Dendritic cell treated with granulocyte-macrophage colony-stimulating factor and Interleukin-4, amounts not matched to agents 40 ng/mL and 50 ng/mL, for 4 days (primary cell): Measurements from ENCODE around the gene OSBPL10.

Source experiments
- H3K27ac Mint-ChIP-seq: one replicate; pipeline ENCODE4 v1.8.0; 2022; ENCODE audit warnings: mild to moderate bottlenecking, mixed read lengths
- H3K27me3 Mint-ChIP-seq: one replicate; pipeline ENCODE4 v1.8.0; 2022; ENCODE audit warnings: mild to moderate bottlenecking, mixed read lengths
- H3K36me3 Mint-ChIP-seq: one replicate; pipeline ENCODE4 v1.8.0; 2022; ENCODE audit warnings: low read depth, mixed read lengths
- H3K4me1 Mint-ChIP-seq: one replicate; pipeline ENCODE4 v1.8.0; 2022; ENCODE audit warnings: low read depth, mixed read lengths
- H3K4me3 Mint-ChIP-seq: one replicate; pipeline ENCODE4 v1.8.0; 2022; ENCODE audit warnings: mild to moderate bottlenecking, moderate library complexity, mixed read lengths
- H3K9me3 Mint-ChIP-seq: one replicate; pipeline ENCODE4 v1.8.0; 2022; ENCODE audit warnings: mixed read lengths
- intact Hi-C: fragments of 100-400 bp; cut with micrococcal nuclease; formaldehyde crosslinking; loops from one replicate; pipeline ENCODE4 v1.15.0; 2022

Gene OSBPL10

DNA sequence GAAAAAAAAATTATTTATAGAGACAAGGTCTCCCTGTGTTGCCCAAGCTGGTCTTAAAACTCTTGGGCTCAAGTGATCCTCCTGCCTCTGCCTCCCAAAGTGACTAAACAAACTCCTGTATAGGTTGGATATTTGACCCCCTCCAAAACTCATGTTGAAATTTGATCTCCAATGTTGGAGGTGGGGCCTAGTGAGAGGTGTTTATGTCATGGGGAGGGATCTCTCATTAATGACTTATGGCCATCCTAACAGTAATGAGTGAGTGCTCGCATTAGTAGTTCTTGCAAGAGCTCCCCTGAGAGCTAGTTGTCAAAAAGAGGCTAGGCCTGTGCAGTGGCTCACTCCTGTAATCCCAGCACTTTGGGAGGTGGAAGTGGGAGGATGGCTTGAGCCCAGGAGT is 307.1 kb downstream of the OSBPL10 start:
- Mint-ChIP-seq H3K36me3 (peaks cover 4% of the 10 kb centered on the region), H3K27ac (no peak overlapping the region), H3K27me3 (peaks cover 4% of the 10 kb centered on the region), H3K4me1 (peaks cover 63% of the 10 kb centered on the region), H3K9me3 (peaks cover 8% of the 10 kb centered on the region), H3K4me3 (no peak overlapping the region)
- intact Hi-C loops = no loop called here

DNA sequence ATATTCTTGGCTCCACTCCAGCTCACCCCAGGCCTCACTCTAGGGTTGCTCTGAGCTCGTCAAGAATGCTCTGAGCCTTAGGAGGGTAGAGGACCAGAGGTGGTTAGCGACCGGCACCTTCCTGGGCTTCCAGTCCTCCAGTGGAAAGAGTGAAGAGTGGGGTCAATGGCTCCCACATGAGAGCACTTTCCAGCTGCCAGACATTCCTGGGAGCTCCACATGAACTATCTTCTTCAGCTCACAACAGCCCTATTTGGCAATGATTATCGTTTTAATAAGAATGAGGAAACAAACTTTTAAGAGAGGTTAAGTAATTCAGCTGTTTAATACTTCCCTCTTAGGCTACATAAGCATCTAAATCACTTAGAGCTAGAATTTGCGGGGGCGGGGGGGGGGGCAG is 309.1 kb downstream of the OSBPL10 start:
- Mint-ChIP-seq H3K9me3 (peaks cover 8% of the 10 kb centered on the region), H3K4me3 (peak overlapping the region; percentile 23), H3K27me3 (peaks cover 4% of the 10 kb centered on the region), H3K27ac (peak overlapping the region; percentile 90), H3K36me3 (peaks cover 4% of the 10 kb centered on the region), H3K4me1 (peaks cover 63% of the 10 kb centered on the region)
- intact Hi-C loops = no loop called here

DNA sequence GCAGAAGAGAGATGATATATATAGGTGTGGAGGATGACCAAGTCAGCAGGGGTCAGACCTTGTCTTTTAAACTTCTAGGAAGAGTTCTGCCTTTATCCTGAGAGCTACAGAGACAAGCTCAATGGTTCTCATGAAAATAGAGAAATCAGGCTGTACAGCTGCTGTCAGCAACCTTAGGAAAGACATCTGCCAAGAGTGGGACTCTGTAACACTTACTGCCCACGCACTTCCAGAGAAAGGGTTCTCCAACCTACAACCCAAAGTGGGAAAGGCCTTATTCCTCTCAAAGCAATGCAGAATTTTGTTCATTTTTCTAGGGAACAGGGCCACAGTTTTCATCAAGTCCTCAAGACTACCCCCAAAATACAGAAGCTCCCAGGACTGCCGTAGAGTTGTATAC is 309.6 kb downstream of the OSBPL10 start:
- Mint-ChIP-seq H3K27ac (peak overlapping the region; percentile 90), H3K9me3 (peaks cover 8% of the 10 kb centered on the region), H3K27me3 (peaks cover 2% of the 10 kb centered on the region), H3K4me1 (peaks cover 65% of the 10 kb centered on the region), H3K36me3 (peaks cover 4% of the 10 kb centered on the region), H3K4me3 (peak overlapping the region; percentile 23)
- intact Hi-C loops = no loop called here

DNA sequence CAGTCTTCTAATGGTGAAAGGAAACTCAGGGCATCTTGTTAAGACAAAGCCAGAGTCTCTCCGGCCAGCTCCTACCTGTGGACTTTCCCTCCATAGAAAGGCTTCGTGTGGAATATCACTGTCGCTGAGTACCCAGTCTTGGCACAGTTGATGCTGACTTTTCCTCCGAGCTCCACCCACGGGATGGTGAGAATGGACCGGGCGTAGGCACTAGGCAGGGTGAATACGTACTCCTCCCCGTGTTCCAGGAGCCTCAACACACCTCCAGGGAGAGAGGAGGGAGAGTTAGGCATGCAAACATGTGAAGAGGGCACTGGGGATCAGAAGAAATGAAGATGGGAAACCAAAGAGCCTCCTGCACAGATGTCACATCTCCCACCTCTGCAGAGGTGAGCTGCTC is 310.3 kb downstream of the OSBPL10 start:
- Mint-ChIP-seq H3K36me3 (peaks cover 4% of the 10 kb centered on the region), H3K9me3 (peaks cover 8% of the 10 kb centered on the region), H3K27ac (peak overlapping the region; percentile 90), H3K4me1 (peaks cover 73% of the 10 kb centered on the region), H3K4me3 (peak overlapping the region; percentile 51), H3K27me3 (peaks cover 3% of the 10 kb centered on the region)
- intact Hi-C loops = no loop called here

DNA sequence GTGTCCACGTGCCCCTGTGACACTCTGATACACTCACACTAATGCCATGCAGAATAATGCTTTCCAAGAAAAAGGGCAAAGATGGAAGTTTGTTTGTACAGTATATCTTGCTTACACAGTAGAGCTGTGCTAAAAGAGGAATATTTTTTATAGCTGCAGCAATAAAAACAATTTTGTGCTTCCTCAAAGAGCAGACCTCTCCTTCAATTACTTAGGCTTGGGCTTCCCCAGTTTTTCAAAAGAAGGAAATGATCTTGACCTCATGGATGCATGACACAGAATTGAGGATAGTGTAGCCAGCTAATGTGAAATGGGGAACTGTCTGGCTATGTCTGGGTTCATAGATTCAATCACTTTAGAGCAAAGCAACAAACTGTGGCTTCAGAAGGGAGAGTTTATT is 310.9 kb downstream of the OSBPL10 start:
- H3K27me3 Mint-ChIP-seq = peaks cover 3% of the 10 kb centered on the region
- intact Hi-C loops = no loop called here
- H3K36me3 Mint-ChIP-seq = peaks cover 4% of the 10 kb centered on the region
- H3K9me3 Mint-ChIP-seq = peaks cover 8% of the 10 kb centered on the region
- peaks cover 78% of the 10 kb centered on the region for H3K4me1 Mint-ChIP-seq
- H3K27ac Mint-ChIP-seq = peak overlapping the region; percentile 90
- no peak overlapping the region for H3K4me3 Mint-ChIP-seq

DNA sequence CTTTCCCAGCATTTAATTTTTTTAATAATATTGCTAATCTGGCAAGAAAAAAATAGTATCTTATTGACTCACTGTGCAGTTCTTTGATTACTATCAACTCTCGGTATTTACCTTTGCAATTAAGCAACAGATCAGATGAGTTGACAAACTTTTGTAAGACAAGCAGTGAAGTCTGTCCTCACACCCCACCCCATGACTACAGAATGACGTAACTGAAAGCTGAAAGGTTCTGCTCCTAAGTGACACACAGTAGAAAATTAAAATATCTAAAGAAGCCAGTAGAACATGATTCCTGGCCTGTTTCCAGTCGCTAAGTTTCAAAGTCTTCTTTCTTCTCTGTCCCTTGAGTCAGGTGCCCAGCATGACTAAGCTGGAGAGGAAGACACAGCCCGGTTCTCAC is 312.8 kb downstream of the OSBPL10 start:
- H3K27ac Mint-ChIP-seq = no peak overlapping the region
- intact Hi-C loops = no loop called here
- H3K27me3 Mint-ChIP-seq = peaks cover 3% of the 10 kb centered on the region
- peaks cover 73% of the 10 kb centered on the region for H3K4me1 Mint-ChIP-seq
- H3K36me3 Mint-ChIP-seq = peaks cover 4% of the 10 kb centered on the region
- H3K4me3 Mint-ChIP-seq = no peak overlapping the region
- H3K9me3 Mint-ChIP-seq = peaks cover 8% of the 10 kb centered on the region

DNA sequence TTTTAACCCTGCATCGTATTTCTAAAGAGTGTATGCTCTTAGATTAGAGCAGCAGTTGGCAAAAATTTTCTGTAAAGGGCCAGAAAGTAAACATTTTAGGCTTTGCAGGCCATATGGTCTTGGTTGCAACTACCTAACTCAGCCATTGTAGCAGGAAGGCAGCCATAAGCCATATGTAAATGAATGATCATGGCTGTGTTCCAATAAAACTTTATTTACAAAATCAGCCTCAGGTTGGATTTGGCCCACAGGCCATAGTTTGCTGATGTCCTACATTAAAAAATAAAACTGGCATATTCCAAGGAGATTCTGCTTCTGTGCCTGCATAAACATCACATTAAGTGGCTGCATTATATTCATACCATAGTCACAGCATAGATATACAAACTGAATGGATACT is 313.5 kb downstream of the OSBPL10 start:
- H3K27me3 Mint-ChIP-seq = peaks cover 4% of the 10 kb centered on the region
- H3K4me3 Mint-ChIP-seq = no peak overlapping the region
- intact Hi-C loops = no loop called here
- H3K36me3 Mint-ChIP-seq = peaks cover 4% of the 10 kb centered on the region
- peaks cover 67% of the 10 kb centered on the region for H3K4me1 Mint-ChIP-seq
- H3K9me3 Mint-ChIP-seq = peaks cover 8% of the 10 kb centered on the region
- no peak overlapping the region for H3K27ac Mint-ChIP-seq

DNA sequence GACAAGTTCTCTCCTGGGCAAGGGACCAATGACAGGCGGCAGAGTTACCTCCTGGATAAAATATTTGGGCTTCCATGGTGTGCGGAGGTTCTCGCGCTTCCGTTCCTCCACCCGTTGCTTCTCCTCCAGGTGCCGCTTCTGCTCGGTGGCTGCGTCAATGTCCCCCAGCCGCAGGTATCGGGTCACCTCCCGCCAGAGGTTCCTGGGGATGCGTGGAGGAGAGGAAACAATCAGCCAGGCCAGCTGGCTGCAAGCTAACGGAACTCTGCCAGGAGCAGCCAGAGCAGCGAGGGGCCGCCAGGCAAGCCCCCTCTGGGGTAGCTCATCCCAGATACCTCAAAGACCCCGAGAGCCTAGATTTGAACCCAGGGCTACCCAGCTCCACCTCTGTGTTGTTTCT is 317.0 kb downstream of the OSBPL10 start:
- no peak overlapping the region for H3K27ac Mint-ChIP-seq
- no peaks in the 10 kb centered on the region for H3K9me3 Mint-ChIP-seq
- H3K36me3 Mint-ChIP-seq = no peaks in the 10 kb centered on the region
- H3K4me3 Mint-ChIP-seq = no peak overlapping the region
- peaks cover 10% of the 10 kb centered on the region for H3K27me3 Mint-ChIP-seq
- intact Hi-C loops = no loop called here
- H3K4me1 Mint-ChIP-seq = peaks cover 43% of the 10 kb centered on the region

DNA sequence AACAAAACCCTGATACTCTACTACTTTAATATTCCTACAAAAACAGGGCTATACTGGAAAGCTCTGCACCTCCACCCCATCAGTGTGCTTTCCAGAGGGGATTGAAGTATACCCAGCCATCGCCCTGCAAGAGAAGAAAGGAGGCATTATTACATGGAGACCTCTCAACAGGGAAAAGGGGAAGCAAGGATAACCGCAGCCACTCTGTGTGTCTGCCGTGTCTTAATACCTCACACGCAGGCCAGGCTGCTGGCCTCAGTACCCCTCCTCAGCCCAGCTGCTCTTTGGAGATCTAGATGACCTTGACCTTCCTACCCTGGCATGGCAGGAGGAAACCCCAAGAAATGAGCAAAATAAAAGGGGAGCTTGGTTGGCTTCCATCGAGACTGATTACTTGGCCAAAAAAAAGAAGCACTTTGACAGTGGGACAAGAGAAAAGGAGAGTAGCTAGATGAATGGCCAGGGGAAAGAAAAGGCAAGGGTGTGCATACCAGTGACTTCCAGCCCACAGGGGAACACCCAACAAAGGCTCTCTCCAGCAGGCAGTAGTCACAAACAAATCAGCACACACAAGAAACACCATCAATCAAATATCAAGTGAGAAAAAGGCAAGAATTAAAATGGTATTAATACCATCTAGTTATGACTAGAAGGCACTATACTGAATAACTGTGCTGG is 318.9 kb downstream of the OSBPL10 start:
- peak overlapping the region; percentile 34 for H3K27ac Mint-ChIP-seq
- peaks cover 10% of the 10 kb centered on the region for H3K27me3 Mint-ChIP-seq
- H3K4me1 Mint-ChIP-seq = peaks cover 31% of the 10 kb centered on the region
- H3K4me3 Mint-ChIP-seq = no peak overlapping the region
- H3K36me3 Mint-ChIP-seq = no peaks in the 10 kb centered on the region
- intact Hi-C loops = no loop called here
- H3K9me3 Mint-ChIP-seq = peaks cover 17% of the 10 kb centered on the region

DNA sequence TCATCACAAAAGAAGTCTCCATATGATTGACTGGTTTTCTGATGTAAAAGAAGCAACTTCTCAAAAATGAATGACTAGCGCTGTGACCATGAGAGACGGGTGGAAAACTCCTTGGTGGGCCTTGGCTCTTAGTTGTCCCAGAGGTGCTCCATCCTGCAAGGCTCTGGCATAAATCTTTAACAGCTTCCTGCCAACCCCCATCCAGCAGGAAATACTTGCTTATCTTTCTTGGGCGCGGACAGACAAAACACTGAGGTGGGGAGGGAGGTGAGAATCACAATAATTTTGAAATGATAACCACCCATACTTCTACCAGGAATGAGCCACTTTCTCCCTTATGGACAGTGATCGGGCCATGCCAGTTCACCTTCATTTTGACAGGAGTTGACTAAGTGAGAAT is 319.8 kb downstream of the OSBPL10 start:
- Mint-ChIP-seq H3K36me3 (no peaks in the 10 kb centered on the region), H3K27me3 (peaks cover 10% of the 10 kb centered on the region), H3K9me3 (peaks cover 26% of the 10 kb centered on the region), H3K4me3 (no peak overlapping the region), H3K4me1 (peaks cover 26% of the 10 kb centered on the region), H3K27ac (no peak overlapping the region)
- intact Hi-C loops = no loop called here

DNA sequence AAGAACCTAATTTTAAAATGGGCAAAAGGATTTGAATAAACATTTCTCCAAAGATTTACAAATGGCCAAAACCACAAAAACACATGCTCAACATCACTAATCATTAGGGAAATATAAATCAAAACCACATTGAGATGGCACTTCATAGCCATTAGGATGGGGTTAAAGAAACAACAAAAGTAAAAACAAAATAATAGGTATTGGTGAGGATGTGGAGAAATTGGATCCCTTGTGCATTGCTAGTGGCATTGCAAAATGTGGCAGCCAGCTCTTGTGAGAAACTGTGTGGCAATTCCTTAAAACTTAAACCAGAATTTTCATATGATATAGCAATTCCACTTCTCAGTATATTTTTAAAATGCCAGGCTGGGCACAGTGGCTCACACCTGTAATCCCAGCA is 321.8 kb downstream of the OSBPL10 start:
- intact Hi-C loops = no loop called here
- peaks cover 10% of the 10 kb centered on the region for H3K4me1 Mint-ChIP-seq
- H3K27me3 Mint-ChIP-seq = peaks cover 8% of the 10 kb centered on the region
- H3K9me3 Mint-ChIP-seq = peaks cover 46% of the 10 kb centered on the region
- no peaks in the 10 kb centered on the region for H3K36me3 Mint-ChIP-seq
- no peak overlapping the region for H3K27ac Mint-ChIP-seq
- H3K4me3 Mint-ChIP-seq = no peak overlapping the region

DNA sequence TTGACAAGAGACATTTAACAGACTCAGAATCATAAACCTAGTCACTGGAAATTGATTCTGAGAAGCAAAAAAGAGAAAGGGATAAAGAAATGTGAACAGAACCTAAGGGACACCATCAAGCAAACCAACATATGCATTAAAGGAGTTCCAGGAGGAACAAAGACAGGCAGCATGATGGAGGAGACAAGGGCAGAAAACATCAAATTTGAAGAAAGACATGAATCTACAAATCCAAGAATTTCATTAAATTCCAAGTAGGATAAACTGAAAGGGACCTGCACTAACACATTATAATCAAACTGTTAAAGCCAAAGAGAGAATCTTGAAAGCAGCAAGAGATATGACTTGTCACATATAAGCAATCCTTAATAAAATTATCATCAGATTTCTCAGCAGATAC is 326.1 kb downstream of the OSBPL10 start:
- intact Hi-C loops = no loop called here
- Mint-ChIP-seq H3K36me3 (peaks cover 4% of the 10 kb centered on the region), H3K4me3 (no peak overlapping the region), H3K27ac (no peak overlapping the region), H3K4me1 (no peaks in the 10 kb centered on the region), H3K27me3 (no peaks in the 10 kb centered on the region), H3K9me3 (peaks cover 89% of the 10 kb centered on the region)

DNA sequence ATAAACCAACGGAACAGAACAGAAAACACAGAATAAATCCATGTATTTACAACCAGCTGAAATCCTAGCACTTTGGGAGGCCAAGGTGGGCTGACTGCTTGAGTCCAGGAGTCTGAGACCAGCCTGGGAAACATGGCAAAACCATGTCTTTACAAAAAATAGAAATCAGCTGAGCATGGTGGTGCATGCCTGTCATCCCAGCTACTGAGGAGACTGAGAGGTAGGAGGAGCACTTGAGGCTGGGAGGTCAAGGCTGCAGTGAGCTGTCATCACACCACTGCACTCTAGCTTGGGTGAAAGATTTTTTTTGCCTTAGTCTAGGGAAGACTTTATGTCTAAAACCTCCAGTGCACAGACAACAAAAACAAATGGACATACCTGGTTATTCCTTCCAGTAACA is 327.6 kb downstream of the OSBPL10 start:
- Mint-ChIP-seq H3K9me3 (peaks cover 100% of the 10 kb centered on the region), H3K4me3 (no peak overlapping the region), H3K27ac (no peak overlapping the region), H3K36me3 (peaks cover 14% of the 10 kb centered on the region), H3K4me1 (no peaks in the 10 kb centered on the region), H3K27me3 (no peaks in the 10 kb centered on the region)
- intact Hi-C loops = no loop called here

DNA sequence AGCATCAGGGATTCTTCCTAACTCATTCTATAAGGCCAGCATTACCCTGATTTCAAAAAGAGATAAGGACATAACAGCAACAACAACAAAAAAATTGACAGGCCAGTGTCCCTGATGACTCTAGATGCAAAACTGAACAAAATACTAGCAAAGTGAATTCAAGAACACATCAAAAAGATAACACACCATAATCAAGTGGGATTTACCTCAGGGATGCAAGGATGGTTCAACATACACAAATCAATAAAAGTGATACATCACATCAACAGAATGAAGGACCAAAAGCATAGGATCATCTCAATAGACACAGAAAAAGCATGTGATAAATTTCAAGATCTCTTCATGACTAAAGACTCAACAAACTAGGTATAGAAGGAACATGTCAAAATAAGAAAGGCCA is 328.8 kb downstream of the OSBPL10 start:
- intact Hi-C loops = no loop called here
- no peaks in the 10 kb centered on the region for H3K27me3 Mint-ChIP-seq
- H3K36me3 Mint-ChIP-seq = peaks cover 25% of the 10 kb centered on the region
- no peak overlapping the region for H3K27ac Mint-ChIP-seq
- H3K4me1 Mint-ChIP-seq = no peaks in the 10 kb centered on the region
- H3K4me3 Mint-ChIP-seq = no peak overlapping the region
- peaks cover 100% of the 10 kb centered on the region for H3K9me3 Mint-ChIP-seq

DNA sequence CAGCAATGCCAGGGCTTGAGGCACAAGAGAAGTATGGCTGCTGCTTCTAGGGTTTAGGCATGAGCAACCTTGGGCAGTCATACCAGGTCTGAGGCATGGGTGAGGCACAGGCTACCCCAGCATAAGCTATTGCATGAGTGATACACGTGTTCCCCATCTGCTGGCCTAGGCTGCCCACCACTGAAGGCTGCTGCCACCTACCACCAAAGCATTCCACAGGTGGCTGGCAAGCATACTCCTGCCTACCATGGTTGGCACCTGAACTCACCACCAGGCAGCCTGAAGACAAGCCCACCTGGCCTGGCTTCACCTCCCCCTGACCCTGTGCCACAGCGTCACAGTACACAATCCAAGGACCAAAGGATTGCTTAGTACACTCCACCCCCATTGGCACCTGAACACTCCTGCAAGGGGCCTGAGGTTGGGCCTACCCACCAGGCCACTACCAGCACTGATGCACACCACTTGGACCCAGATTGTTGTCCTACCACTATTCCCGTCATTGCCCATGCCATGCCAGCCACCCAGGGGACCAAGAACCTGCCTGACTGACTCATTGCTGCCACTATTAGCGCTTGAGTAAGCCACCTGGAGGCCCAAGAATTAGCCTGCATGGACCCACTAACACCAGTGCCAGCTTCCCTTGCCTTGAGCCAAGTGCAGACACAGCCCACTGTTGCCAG is 332.6 kb downstream of the OSBPL10 start:
- H3K4me3 Mint-ChIP-seq = no peak overlapping the region
- H3K36me3 Mint-ChIP-seq = peaks cover 38% of the 10 kb centered on the region

More for the DNA sequence above, 332.6 kb downstream of the OSBPL10 start:
- Mint-ChIP-seq H3K9me3 (peaks cover 73% of the 10 kb centered on the region), H3K4me1 (no peaks in the 10 kb centered on the region), H3K27me3 (no peaks in the 10 kb centered on the region), H3K27ac (no peak overlapping the region)
- intact Hi-C loops = no loop called here
